Panc1 (cell line): ENCODE results near the gene HNRNPR. TPM values are rescaled to one million over a fixed set of nuclear protein-coding genes. Genes with fewer than 3 reads are reported as not detected.

Source experiments
- ATAC-seq: fragments of 200-7000 bp; cut with Tn5 transposase; 2 replicates; pipeline ENCODE4 v1.9.1; 2020; ENCODE audit warnings: mild to moderate bottlenecking, moderate library complexity
- BruUV-seq: library from RNA; stranded (reverse); fragments of 400-500 nt; replicated peaks from 2 replicates; lab custom pipeline; 2021; lab: Mats Ljungman, UMichigan
- CTCF ChIA-PET: fragments of 300-600 bp; sonication (Branson Sonifier 250); formaldehyde crosslinking; loops from one replicate; lab custom pipeline; 2022; ENCODE audit warnings: antibody characterized with exemption; lab: Charles Lee
- POLR2A ChIA-PET: fragments of 300-600 bp; sonication (Branson Sonifier 250); formaldehyde crosslinking; loops from one replicate; lab custom pipeline; 2022; ENCODE audit warnings: antibody characterized with exemption; lab: Charles Lee
- DNase-seq: peaks from one replicate; pipeline ENCODE4 v3.0.0-alpha.2; 2010; ENCODE audit warnings: low read depth, low spot score
- H3K27ac ChIP-seq: 2 replicates; pipeline ENCODE4 v1.5.1; 2011; ENCODE audit warnings: mild to moderate bottlenecking, low read length, inconsistent platforms
- H3K27me3 ChIP-seq: fragments of 200-500 bp; sonication (Bioruptor generic); 2 replicates; pipeline ENCODE4 v1.6.0; 2014; ENCODE audit warnings: low read length, inconsistent platforms; ENCODE audit not compliant: control insufficient read depth, insufficient read depth
- H3K36me3 ChIP-seq: fragments of 200-500 bp; sonication (Bioruptor generic); 2 replicates; pipeline ENCODE4 v1.5.1; 2014; ENCODE audit warnings: inconsistent platforms, mild to moderate bottlenecking, low read length, moderate library complexity; ENCODE audit not compliant: control insufficient read depth, insufficient read depth
- H3K4me1 ChIP-seq: 2 replicates; pipeline ENCODE4 v1.5.1; 2011; ENCODE audit warnings: inconsistent platforms, mild to moderate bottlenecking, low read length, moderate library complexity; ENCODE audit not compliant: control insufficient read depth, insufficient read depth
- H3K4me3 ChIP-seq, 2 experiments: 2 replicates each; pipeline ENCODE4 v1.5.1; 2011 to 2012; ENCODE audit warnings: low read depth in 2 of 2, low read length in 2 of 2, mild to moderate bottlenecking in 2 of 2, inconsistent platforms in 1 of 2, moderate library complexity in 1 of 2
- H3K9me3 ChIP-seq: fragments of 200-500 bp; sonication (Bioruptor generic); 2 replicates; pipeline ENCODE4 v1.5.1; 2014; ENCODE audit warnings: low read depth, mild to moderate bottlenecking, inconsistent platforms, low read length, moderate library complexity; ENCODE audit not compliant: control insufficient read depth, insufficient read depth
- POLR2AphosphoS5 ChIP-seq: IDR thresholded peaks from 2 replicates; pipeline ENCODE4 v1.6.1; 2012; ENCODE audit warnings: mild to moderate bottlenecking, low read depth, low read length, moderate library complexity
- SIN3A ChIP-seq: IDR thresholded peaks from 2 replicates; pipeline ENCODE4 v1.6.1; 2012; ENCODE audit warnings: low read depth, mild to moderate bottlenecking, low read length, moderate library complexity, borderline replicate concordance; ENCODE audit not compliant: insufficient read depth
- TCF7L2 ChIP-seq: IDR thresholded peaks from 2 replicates; pipeline ENCODE4 v1.6.1; 2011; ENCODE audit warnings: mild to moderate bottlenecking, low read depth, low read length, inconsistent platforms
- in situ Hi-C: cut with HindIII; loops from 2 replicates; pipeline ENCODE4 v1.10.0; 2016; ENCODE audit warnings: low sequenced_read_pairs, low pct_unique_long_range_greater_than_20kb
- intact Hi-C: fragments of 100-400 bp; cut with micrococcal nuclease; formaldehyde crosslinking; loops from one replicate; pipeline ENCODE4 v1.10.0; 2022; ENCODE audit not compliant: unreplicated experiment
- total RNA-seq: library from RNA; stranded (reverse); gene quantifications from one replicate; pipeline ENCODE4 v1.2.1, GENCODE V29; 2021; ENCODE audit not compliant: unreplicated experiment
- TF ChIP-seq, protein P1 (sequence below): fragments of 450-650 bp; IDR thresholded peaks from 2 replicates; pipeline ENCODE4 v1.5.1; 2017; ENCODE audit warnings: mild to moderate bottlenecking
- TF ChIP-seq, protein P2 (sequence below), 2 experiments: IDR thresholded peaks; 2 replicates each; pipeline ENCODE4 v1.6.1; 2011 to 2012; ENCODE audit warnings: low read depth in 2 of 2, control low read depth in 1 of 2, low read length in 1 of 2, mild to moderate bottlenecking in 1 of 2, moderate library complexity in 1 of 2; ENCODE audit not compliant: insufficient read depth in 1 of 2

The HNRNPR gene
- total RNA-seq, 1 experiment from 2014 or later = 173 TPM

DNA sequence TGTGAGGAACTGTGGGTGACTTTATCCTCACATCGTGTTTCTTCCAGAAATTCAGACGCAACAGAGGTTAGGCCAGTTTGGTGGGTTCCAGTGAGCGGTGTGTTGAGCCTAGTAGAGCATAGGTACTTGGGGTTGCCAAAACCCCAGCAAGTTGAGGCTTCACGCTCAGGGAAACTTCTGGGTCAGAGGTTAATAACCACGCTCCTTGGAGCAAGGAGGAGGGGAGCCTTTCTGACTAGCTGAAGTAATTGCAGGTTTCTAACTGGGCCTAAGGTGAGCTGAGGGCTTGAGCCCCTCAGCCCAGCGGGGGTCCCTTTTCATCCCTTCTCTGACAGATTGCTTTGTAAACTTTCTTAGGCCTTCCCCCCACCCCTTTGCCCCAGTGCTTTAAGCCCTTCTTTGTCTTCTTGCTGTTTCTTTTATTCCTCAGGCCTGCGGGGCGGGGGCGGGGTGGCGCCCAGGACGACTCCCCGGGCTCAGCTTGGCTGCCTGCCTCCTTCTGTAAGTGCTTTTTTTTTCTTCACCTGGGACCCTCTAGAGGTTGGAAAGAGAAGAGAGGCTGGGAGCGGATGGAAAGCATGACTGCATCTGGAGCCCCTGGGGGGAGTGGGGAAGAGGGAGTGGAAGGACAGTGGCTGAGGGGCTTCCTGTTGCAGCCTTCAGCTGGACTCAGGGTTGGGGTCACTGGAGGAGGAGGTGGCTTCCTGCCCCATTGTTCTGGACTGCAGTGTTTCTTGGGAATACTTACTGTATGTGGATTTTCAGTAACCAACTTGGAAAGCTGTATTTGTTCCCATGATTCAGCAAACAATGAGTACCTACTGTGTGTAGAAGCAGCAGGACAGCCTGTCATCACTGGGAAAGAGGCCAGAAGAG is 26.9 kb upstream of the HNRNPR start:
- Histone ChIP-seq H3K27me3 (no peaks in the 10 kb centered on the region), H3K36me3 (peaks cover under 1% of the 10 kb centered on the region; the same call in 1 of the 2 replicates), H3K9me3 (peaks cover 9% of the 10 kb centered on the region; the same call in 1 of the 2 replicates), H3K4me1 (peaks cover 42% of the 10 kb centered on the region), H3K4me3 (peak overlapping the region; percentile 12 to 100), H3K27ac (peak overlapping the region; percentile 99)
- ChIA-PET POLR2A (no interaction called here), CTCF (interaction anchor here (0.6 kb wide), 1 partner anchor 88 kb away, joined by 4 read pairs; no protein-coding TSS in a partner anchor)
- TF ChIP-seq, protein P1, sequence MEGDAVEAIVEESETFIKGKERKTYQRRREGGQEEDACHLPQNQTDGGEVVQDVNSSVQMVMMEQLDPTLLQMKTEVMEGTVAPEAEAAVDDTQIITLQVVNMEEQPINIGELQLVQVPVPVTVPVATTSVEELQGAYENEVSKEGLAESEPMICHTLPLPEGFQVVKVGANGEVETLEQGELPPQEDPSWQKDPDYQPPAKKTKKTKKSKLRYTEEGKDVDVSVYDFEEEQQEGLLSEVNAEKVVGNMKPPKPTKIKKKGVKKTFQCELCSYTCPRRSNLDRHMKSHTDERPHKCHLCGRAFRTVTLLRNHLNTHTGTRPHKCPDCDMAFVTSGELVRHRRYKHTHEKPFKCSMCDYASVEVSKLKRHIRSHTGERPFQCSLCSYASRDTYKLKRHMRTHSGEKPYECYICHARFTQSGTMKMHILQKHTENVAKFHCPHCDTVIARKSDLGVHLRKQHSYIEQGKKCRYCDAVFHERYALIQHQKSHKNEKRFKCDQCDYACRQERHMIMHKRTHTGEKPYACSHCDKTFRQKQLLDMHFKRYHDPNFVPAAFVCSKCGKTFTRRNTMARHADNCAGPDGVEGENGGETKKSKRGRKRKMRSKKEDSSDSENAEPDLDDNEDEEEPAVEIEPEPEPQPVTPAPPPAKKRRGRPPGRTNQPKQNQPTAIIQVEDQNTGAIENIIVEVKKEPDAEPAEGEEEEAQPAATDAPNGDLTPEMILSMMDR = no peak
- TF ChIP-seq TCF7L2 = no peak
- TF ChIP-seq, protein P2, sequence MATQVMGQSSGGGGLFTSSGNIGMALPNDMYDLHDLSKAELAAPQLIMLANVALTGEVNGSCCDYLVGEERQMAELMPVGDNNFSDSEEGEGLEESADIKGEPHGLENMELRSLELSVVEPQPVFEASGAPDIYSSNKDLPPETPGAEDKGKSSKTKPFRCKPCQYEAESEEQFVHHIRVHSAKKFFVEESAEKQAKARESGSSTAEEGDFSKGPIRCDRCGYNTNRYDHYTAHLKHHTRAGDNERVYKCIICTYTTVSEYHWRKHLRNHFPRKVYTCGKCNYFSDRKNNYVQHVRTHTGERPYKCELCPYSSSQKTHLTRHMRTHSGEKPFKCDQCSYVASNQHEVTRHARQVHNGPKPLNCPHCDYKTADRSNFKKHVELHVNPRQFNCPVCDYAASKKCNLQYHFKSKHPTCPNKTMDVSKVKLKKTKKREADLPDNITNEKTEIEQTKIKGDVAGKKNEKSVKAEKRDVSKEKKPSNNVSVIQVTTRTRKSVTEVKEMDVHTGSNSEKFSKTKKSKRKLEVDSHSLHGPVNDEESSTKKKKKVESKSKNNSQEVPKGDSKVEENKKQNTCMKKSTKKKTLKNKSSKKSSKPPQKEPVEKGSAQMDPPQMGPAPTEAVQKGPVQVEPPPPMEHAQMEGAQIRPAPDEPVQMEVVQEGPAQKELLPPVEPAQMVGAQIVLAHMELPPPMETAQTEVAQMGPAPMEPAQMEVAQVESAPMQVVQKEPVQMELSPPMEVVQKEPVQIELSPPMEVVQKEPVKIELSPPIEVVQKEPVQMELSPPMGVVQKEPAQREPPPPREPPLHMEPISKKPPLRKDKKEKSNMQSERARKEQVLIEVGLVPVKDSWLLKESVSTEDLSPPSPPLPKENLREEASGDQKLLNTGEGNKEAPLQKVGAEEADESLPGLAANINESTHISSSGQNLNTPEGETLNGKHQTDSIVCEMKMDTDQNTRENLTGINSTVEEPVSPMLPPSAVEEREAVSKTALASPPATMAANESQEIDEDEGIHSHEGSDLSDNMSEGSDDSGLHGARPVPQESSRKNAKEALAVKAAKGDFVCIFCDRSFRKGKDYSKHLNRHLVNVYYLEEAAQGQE (IDR thresholded peaks at IDR 0.05; ENCODE audit: insufficient read depth in 1 of 2, low read depth in 2 of 2, low read length in 1 of 2) = no peak
- no peak; the same call in 1 of the 2 replicates for TF ChIP-seq POLR2AphosphoS5
- TF ChIP-seq SIN3A = no peak
- BruUV-seq = no TSS peak
- DNase-seq (no peak), ATAC-seq (no peak)
- in situ Hi-C loops = no loop called here
- intact Hi-C loops = no loop called here

DNA sequence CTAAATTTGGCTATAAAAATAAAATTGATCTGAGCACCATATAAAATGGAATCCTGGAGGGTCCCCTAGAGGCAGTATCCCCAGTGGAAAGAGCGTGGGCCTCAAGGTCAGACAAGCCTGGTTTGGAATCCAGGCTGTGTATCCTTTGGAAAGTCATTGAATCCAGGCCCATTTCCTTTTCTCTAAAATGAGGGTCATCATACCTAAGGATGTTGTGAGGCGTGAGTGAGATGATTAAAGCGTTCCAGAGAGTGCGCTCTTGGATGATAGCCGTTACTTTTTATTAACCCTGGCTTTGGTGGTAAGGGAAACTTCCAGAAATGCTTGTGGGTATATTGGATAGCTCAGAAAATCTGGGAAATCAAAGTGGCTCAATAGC is 26.2 kb upstream of the HNRNPR start:
- Histone ChIP-seq H3K36me3 (peaks cover 3% of the 10 kb centered on the region; the same call in 1 of the 2 replicates), H3K4me1 (peaks cover 42% of the 10 kb centered on the region), H3K27me3 (no peaks in the 10 kb centered on the region), H3K27ac (peak overlapping the region; percentile 99), H3K4me3 (peak overlapping the region; percentile 92 to 100), H3K9me3 (peaks cover 13% of the 10 kb centered on the region; the same call in 1 of the 2 replicates)
- ATAC-seq (no peak), DNase-seq (no peak)
- no peak for TF ChIP-seq SIN3A
- TF ChIP-seq, protein P2 (IDR thresholded peaks at IDR 0.05; ENCODE audit: insufficient read depth in 1 of 2, low read depth in 2 of 2, low read length in 1 of 2) = no peak
- no peak for TF ChIP-seq TCF7L2
- TF ChIP-seq, protein P1 = no peak
- TF ChIP-seq POLR2AphosphoS5 = no peak
- no TSS peak for BruUV-seq
- intact Hi-C loops = no loop called here
- in situ Hi-C loops = no loop called here
- POLR2A ChIA-PET = no interaction called here
- CTCF ChIA-PET = interaction anchor here (0.6 kb wide), 1 partner anchor 88 kb away, joined by 4 read pairs; no protein-coding TSS in a partner anchor
